Measurements from ENCODE around the gene GOLGA3.
"Not testable (repeated sequence)": the region's sequence is repeated elsewhere in the genome, so short reads cannot be mapped to it uniquely, and the experiment has no call there.

Gene GOLGA3

GRCh38 chr12:132840536-132840935 lies 11.9 kb upstream of the GOLGA3 start:
- H3K27ac ChIP-seq: no peak overlapping the region
- TF ChIP-seq CTCF (conservative IDR thresholded peaks at IDR 0.05) (no peak), ZFX (IDR thresholded peaks at IDR 0.05) (no peak)

DNA sequence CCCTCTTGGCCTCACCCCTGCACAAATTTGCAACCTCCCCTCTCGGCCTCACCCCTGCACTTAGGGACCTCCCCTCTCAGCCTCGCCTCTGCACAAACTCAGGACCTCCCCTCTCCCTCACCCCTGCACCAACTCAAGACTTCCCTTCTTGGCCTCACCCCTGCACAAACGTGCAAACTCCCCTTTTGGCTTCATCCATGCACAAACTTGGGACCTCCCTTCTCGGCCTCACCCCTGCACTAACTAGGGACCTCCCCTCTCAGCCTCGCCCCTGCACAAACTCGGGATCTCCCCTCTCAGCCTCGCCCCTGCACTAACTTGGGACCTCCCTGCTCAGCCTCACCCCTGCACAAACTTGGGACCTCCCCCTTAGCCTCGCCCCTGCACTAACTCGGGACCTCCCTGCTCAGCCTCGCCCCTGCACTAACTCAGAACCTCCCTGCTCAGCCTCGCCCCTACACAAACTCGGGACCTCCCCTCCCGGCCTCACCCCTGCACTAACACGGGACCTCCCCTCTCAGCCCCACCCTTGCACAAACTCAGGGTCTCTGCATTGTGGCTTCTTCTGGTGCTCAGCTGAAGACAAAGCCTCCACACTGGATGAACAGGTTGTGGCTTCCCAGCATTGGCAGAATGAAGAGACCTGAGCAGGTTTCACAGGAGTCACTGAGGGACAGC lies 11.0 kb upstream of the GOLGA3 start:
- no peak for TF ChIP-seq CTCF (conservative IDR thresholded peaks at IDR 0.05)
- no peak for TF ChIP-seq ZFX (IDR thresholded peaks at IDR 0.05)
- no peak overlapping the region for H3K27ac ChIP-seq

DNA sequence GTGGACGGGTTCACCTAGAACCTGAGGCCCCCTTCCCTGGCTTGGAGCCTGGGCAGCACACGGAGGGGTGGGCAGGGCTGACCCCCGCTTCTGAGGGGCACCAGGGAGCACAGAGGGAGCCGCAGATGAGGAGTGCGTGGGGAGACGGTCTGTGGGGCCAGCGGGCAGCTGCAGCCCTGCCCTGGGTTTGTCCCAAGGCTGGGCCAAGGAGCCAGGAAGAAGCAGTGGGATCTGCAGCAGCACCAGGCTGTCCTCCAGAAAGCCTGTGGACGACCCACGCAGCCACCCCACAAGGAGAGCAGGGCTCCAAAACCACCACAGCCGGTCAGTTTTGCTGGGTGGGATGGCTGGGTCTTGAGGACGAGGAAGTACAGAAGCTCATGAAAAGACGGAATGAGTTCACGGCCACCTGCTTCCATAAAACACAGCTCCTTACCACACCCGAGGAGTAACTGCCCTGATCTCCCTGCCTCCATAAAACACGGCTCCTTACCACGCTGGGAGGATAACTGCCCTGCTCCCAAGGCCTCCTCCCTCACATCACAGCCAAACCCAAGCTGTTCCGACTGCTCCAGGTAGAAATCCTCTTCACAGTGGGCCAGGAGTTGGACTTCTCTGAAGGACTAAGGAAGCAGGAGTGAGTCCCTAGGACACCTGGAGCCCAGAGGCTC lies 9.9 kb upstream of the GOLGA3 start:
- H3K27ac ChIP-seq: no peak overlapping the region

DNA sequence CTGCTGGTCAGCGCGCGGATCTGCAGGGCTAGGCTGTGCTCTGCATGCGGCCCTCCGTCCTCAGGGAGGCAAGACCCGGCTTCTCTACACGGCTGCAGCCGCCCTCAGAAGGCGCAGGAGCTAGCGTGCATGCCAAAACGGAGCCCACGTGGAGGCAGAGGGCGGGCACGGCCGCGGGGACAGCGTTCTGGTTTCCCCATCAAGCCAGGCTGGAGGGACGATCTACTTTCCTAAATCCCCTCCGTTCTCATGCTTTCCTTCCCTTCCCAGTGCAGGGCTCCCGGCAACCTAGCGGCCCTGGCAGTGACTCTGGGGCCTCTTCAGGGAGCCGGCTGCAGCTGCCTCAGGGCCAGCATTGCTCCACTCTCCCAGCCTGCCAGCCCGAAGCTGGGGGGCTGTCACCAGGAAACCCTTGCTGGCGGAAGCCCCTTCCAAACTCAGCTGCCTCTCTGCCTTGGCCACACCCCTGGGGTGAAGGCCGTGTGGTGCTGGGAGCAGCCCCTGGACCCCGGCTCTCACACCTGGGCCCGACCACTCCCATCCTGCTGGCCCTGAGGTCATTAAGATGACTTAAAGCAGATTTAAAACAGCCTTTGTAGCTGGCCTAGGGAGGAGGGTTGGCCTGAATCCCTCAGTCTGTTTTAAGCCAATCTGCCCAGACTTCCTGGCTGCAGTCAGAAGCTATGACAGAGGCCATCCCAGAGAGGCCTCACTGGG lies 9.2 kb upstream of the GOLGA3 start:
- H3K27ac ChIP-seq: no peak overlapping the region
- no peak for TF ChIP-seq CTCF (conservative IDR thresholded peaks at IDR 0.05)
- TF ChIP-seq ZFX (IDR thresholded peaks at IDR 0.05): no peak

More for the DNA sequence above, 9.9 kb upstream of the GOLGA3 start:
- no peak for TF ChIP-seq ZFX (IDR thresholded peaks at IDR 0.05)
- no peak for TF ChIP-seq CTCF (conservative IDR thresholded peaks at IDR 0.05)

DNA sequence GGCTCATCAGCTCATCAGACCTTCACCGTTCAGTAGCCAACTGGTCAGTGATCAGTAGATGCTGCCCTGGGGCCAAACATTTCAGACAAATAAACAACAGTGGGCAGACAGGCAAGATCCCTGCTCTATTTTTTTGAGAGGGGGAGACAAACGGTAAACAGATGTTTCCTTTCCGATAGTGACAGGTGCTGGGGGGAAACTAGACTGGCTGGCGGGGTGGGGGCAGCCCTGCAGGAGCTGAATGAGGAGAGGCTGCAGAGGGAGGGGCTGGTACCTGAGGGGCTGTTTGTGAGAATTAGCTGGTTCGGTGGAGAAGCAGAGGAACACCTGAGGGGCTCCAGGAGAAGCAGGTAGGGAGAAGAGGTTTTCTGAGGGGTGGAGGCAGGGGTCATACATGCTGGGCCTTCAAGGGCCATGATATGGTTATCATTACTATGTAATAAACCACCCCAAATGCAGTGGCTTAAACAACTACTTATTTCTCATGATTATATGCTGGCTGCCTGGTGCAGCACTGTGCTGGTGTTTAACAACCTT lies 8.2 kb upstream of the GOLGA3 start:
- TF ChIP-seq ZFX (IDR thresholded peaks at IDR 0.05) (no peak), CTCF (conservative IDR thresholded peaks at IDR 0.05) (no peak)
- H3K27ac ChIP-seq: no peak overlapping the region

DNA sequence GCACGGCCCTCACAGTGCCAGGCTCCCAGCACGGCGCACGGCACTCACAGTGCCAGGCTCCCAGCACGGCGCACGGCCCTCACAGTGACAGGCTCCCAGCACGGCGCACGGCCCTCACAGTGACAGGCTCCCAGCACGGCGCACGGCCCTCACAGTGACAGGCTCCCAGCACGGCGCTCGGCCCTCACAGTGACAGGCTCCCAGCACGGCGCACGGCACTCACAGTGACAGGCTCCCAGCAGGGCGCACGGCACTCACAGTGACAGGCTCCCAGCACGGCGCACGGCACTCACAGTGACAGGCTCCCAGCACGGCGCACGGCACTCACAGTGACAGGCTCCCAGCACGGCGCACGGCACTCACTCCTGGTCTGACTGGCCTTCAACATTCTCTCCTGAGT lies 7.6 kb upstream of the GOLGA3 start:
- H3K27ac ChIP-seq: not testable (repeated sequence)

GRCh38 chr12:132835076-132836025 lies 6.7 kb upstream of the GOLGA3 start:
- H3K27ac ChIP-seq: no peak overlapping the region
- no peak for TF ChIP-seq CTCF (conservative IDR thresholded peaks at IDR 0.05)
- no peak for TF ChIP-seq ZFX (IDR thresholded peaks at IDR 0.05)

Data from C4-2B (cell line).